GM21619 (cell line): Measurements from ENCODE around the gene MBNL1.

Experiments
- ATAC-seq: cut with Tn5 transposase; IDR thresholded peaks from one replicate; pipeline ENCODE4 v1.9.1; 2021; ENCODE audit not compliant: unreplicated experiment

The MBNL1 gene

DNA sequence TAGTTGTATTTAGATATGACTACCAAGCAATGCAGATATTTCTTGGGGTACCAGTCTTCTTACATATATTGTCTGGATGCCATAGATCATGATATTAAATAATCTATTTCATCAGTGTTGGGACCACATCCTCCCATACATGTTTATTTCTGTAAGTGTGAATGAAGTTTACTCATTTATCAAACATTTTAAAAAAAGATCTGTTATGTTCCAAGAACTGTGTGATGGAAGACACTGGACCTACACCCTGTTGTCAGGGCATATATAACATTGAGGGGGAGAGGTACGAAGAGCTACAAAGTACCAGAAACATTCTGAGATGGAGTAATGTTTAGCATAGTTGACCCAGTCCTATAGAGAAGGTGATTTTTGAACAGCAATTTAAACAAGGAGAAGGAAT is 26.6 kb downstream of the MBNL1 start:
- ATAC-seq = no peak

GRCh38 chr3:152295806-152296205 is 27.1 kb downstream of the MBNL1 start:
- ATAC-seq = no peak

DNA sequence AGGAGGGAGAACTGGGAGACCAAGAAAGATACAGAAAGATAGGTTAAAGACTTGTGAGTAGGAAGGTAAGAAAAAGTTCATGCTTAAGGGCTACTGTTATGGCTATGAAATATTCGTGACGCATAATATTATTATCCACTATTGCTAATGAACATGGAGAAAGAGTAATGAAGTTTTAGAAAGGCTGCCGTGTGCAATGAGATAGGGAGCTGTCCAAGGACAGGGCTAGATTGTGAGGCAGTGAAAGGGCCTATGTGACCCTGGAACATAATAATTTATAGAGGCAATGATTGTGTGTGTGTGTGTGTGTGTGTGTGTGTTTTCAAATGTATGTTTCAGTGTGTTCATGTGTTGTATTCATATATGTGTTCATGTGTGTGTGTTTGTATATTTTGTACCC is 27.7 kb downstream of the MBNL1 start:
- no peak for ATAC-seq

DNA sequence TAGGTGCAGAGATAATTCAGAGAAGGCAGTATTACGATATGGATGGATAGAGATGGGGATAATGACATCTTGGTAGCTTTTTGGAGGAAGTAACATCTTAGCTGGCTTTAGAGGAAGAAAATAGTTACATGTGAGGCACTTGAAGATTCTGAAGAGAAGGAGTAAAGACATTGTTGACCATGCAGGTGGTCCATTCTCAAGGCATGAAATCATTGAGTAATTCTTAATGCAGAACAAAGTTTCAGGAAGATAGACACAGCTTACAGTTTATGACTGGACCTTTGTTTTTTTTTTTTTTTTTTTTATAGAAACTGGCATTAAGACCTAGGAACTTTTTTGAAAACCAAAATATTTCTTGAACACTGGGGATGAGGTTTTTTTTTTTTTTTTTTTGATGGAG is 28.2 kb downstream of the MBNL1 start:
- ATAC-seq = no peak

DNA sequence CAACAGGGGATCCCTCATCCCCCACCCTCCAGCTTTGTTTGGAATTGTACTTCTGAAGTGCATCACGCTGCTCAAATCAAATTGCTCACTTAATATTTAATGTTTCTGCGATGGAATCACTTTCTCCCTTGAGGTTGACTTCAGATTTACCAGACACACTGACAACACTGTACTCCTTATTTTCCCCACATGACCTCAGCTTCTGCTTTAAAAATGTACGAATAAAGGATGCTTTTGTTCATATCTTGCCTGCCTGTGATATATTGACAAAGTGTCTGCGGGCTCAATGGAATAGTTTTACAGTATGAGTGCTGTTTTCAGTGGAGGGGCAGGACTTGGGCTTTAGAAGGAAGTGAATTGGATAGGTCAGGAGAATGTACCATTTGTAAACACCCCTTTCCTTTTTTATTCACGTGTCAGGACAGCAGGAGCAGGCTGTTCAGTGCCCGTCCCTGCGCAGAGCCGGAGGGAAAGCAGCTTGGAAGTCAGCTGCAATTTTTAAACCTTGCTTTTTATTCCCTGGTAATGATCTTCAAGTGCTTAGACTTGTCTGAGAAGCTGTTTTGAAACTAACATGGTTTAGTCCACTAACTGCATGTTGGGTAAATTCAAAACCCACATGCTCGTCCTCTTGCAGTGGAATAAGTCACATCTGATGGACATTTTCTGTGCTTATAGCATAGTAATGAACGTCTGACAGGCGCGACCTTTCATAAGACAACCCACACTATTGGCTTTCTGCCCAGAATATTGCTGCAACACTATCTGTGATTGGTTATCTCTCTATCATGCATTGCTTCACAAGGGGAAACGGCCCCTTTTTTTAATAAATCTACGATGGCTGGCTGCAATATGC is 29.9 kb downstream of the MBNL1 start:
- ATAC-seq = peak; percentile 43

- ATAC-seq = no peak
These were observed 30.7 kb downstream of the MBNL1 start for GRCh38 chr3:152299249-152299976.

GRCh38 chr3:152300029-152300731 is 31.5 kb downstream of the MBNL1 start:
- no peak for ATAC-seq

DNA sequence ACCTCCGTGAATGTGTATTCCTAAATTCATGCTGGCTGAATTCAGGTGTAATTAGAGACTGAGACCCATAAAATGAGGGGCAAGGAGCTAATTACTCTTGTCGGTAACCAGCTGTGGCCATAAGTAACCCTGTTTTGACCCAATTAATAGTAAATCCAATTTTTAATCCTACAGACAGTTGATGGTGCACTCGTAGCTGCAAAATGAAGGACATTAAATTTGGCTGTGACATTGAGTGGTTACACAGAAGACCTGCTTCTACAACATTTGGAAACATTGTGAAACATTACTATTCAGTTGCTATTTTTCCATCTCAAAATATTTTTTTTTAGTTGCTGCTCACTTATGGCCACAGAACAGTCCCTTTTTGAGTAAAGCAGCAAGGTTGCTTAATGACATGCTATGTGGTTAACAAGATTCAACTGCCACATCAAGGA is 33.0 kb downstream of the MBNL1 start:
- ATAC-seq = no peak

GRCh38 chr3:152302521-152303021 is 33.8 kb downstream of the MBNL1 start:
- peak; percentile 77 for ATAC-seq

GRCh38 chr3:152304160-152304559 is 35.4 kb downstream of the MBNL1 start:
- no peak for ATAC-seq

DNA sequence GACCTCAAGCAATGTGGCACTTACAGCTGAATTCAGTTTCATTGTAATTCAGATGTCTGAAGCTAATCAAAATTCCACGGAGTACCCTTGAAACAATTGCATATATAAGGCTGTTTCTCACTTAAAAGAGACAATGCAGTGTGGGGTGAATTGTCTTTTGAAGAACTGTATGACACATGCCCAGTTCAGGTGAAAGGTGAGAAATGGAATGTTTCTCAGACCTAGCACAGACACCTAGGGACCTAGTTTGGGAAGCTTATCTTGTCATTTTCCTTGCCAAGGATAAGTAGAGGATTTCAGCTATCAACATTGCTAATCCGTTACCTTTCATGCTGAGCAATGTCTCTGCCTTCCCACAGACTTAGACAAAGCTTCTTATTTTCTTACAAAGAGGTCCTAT is 36.3 kb downstream of the MBNL1 start:
- no peak for ATAC-seq

DNA sequence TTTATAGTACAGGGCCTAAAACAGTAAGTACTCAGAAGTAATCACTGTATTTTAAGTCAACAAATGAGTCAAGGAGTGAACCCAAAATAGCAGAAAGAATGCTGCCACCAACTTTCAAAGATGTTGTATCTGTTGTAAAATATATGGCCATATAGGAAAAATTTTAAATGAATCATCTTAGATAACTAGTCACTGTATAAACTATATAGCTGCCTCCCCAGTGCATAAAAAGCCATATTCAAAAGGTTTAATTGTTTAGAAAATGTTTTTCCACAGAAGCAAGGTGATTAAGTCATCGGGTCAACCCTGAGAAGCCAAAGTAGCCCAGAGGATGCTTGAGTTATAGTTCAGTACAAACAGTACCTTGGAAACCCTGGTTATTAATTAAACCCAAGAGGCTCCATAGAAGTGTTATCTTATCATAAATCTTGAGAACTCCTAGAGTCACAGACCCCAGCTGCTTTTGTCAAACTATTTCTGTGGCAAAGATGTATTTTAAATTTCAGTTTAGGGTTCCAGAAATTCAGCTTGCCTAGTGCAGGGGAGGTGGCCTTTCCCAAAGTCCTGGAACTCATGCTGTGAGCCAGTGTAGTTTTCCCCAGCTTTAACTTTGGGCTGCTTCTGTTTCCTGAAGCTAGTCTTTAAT is 39.2 kb downstream of the MBNL1 start:
- no peak for ATAC-seq

- no peak for ATAC-seq
These were observed 39.7 kb downstream of the MBNL1 start for GRCh38 chr3:152308475-152308844.

GRCh38 chr3:152309031-152309430 is 40.3 kb downstream of the MBNL1 start:
- no peak for ATAC-seq

DNA sequence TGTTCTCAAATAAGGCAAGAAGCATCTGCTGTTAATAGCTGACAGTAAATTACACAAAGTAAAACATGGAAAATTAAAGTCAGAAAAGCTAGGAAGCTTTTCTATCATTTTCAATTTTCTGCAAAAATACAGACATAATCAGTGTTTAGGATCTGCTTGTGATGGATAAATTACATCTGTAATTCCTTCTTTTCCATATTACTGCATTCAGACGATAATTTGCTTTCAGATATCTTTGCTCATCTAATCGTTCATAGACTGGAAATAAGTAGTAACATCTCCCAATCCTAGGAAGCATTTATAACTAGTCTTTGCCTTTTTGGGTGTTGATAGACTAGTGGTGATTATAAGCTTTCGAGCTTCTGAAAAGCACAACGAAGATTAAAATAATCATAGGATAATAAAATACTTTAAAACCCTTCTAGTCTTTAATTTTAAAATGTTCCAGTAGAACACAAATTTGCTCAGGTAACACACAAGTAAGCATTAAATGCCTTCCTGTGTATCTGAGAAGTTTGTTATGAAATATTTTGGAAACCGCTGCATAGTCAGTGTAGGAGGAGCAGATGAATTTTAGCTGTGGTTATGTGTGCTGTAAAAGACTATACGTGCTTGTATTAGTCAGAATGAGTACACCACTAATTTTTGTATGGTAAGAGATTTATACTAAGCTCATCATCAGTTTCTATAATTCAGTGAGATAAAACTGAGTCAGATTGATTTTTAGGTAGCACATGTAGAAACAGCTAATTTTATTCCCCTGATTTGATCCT is 41.0 kb downstream of the MBNL1 start:
- ATAC-seq = no peak

- ATAC-seq = no peak
These were observed 44.7 kb downstream of the MBNL1 start for GRCh38 chr3:152313430-152313829.

GRCh38 chr3:152313914-152314313 is 45.2 kb downstream of the MBNL1 start:
- no peak for ATAC-seq

GRCh38 chr3:152314677-152315353 is 46.1 kb downstream of the MBNL1 start:
- ATAC-seq = no peak

DNA sequence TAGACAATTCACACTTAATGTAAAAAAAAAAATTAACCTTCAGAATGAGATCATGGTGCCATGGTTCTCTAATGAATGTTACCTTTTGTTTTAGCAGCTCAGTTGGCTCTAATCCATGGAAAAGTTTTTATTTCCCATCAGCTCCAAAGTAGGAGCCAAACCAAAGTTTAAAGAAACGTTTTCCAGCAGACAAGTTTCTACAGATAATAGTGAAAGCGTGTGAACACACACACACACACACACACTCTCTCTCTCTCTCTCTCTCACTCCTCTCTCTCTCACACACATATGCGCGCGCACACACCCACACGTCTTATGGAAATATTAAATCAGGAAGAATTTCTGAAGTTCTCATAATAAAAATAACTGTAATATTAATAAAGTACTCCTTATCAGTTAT is 46.9 kb downstream of the MBNL1 start:
- ATAC-seq = no peak

- no peak for ATAC-seq
These were observed 47.6 kb downstream of the MBNL1 start for GRCh38 chr3:152316318-152316717.
